ENCODE results near the gene BCL2L15.
A peak's percentile ranks its signal among the peaks of the same experiment; 100 is the strongest.

BCL2L15 gene

DNA sequence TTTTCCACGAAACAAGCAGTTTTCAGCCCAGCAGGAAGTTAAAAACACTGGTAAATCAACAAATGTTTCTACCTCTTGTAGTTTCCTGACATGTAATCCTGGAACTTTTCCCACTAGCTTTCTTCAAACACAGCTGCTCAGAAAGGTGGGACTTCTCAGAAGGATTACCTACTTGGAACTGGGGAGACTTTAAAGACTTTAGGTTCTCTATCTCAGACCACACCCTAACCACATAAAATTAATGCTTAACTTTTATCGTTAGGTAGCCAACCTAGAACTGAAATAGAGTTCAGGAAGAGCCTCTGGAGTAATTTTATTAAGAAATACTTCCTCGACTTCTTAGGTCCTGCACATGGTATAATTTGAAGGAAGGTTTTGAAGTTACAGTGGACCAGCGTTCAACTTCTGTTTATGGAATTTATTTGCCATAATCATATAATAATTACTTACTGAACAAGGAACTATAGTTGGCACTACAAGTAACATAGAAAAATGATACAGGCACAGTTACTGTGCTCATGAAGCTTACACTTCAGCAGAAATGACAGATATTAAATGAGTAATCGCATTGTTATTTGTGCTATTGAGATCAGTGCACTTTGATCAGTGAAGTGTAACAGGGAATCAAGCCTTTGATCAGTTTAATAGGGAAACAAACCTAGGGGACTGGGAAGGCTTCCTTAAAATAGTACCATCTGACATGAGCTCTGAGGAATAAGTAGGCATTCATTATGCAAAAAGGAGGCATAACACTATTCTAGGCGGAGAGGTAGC is at the start of gene BCL2L15:
Gene BCL2L15, minus strand, starts transcription at position 180 of the 774 bp plus-strand sequence. CDS start 206 bp downstream, outside the sequence.
- DNase-seq = no peak

DNA sequence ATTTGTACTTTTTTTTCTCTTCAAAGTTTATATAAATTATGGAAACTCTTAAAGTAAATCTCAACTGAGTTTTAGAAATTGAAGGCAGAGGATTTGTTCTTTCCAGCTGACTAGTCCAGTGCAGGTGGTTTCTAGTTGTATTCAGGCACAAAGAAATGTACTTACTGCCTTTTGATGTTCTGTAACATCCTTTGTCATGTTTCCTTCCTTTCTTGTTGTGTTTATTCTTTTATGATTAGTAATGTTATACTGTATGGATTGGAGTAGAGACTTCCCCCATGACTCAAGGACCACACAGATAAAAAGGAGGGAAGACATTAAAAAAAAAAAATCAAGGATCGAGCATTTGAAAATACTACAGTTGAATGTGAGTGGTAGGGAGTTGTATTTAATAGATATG is 49.8 kb upstream of the BCL2L15 start:
- DNase-seq = no peak

DNA sequence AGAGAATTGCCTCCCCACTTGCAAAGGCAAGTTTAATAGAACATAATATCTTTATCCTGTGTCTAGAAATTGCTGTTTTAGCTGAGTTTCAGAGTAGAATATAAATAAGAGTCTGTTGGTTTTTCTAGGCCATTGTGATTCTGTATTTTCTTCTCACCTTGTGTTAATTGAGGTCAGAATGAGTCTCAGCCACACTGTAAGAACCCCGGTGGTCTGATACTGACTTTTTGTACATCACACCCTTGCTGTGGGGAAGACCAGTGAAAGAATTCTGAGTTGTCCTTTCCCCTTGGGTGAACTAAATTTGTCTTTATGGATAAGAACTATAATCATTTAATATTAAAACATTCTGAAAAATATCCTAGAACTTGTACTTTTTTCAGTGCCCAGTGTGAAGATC is 48.6 kb upstream of the BCL2L15 start:
- no peak for DNase-seq

DNA sequence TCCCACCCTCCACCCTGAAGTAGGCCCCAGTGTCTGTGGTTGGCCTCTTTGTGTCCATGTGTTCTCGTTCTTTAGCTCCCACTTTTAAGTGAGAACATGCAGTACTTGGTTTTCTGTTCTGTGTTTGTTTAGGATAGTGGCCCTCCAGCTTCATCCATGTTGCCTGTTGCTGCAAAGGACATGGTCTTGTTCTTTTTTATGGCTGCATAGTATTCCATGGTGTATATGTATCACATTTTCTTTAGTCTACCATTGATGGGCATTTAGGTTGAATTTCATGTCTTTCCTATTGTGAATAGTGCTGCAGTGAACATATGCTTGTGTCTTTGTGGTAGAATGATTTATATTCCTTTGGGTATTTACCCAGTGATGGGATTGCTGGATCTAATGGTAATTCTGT is 47.8 kb upstream of the BCL2L15 start:
- DNase-seq = no peak

DNA sequence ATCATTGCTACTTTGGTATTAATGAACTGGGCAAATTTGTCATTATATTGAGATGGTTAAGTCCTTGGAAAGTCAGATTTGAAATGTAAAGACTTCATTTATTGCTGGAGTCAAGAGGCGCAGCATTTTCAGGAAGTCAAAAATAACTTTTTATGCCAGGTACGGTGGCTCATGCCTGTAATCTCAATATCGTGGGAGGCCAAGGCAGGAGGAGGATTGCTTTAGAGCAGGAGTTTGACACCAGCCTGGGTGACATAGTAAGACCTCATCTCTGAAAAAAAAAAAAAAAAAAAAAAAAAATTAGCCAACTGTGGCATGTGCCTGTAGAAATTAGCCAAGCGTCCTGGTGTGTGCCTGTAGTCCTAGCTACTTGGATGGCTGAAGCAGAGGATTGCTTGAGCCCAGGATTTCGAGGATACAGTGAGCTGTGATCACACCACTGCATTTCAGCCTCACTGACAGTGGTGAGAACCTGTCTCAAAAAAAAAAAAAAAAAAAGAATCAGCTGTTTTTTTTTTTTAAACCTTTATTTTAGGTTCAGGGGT is 47.2 kb upstream of the BCL2L15 start:
- no peak for DNase-seq

DNA sequence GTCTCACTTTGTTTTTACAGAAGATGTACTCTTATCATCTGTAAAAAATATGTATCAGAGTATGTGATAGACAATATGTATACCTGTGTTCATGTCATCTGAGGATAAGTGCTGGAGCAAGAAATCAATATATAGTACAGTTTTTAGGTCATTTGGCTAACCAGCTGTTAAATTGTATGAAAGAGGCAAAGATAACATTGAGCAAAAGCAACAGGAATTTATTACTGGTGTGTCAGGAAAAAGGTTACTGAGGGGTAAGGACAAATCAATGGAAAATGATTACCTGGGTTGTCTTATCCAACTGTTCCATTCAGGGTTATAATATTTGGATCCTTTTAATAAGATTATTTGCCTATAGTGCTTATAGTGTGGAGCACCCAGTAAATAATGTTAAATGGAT is 46.6 kb upstream of the BCL2L15 start:
- no peak for DNase-seq

DNA sequence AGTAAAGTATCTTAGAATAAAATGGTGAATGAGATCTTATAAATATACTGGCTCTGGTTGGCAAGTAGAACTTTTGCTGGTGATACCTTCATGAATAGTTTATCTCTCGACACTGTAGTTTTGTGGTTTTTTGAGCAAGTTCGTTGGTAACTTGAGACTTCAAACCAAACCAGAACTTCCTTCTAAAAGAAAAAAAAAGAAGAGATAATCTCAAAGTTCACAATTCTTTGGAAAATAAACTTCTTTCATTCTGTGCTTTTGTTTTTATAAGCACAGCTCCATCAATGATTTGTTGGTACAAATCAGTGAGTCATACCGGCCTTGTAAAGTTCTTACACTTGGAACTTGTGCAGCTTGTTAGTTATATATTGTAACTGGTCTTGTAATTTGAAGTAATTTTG is 44.1 kb upstream of the BCL2L15 start:
- DNase-seq = no peak

DNA sequence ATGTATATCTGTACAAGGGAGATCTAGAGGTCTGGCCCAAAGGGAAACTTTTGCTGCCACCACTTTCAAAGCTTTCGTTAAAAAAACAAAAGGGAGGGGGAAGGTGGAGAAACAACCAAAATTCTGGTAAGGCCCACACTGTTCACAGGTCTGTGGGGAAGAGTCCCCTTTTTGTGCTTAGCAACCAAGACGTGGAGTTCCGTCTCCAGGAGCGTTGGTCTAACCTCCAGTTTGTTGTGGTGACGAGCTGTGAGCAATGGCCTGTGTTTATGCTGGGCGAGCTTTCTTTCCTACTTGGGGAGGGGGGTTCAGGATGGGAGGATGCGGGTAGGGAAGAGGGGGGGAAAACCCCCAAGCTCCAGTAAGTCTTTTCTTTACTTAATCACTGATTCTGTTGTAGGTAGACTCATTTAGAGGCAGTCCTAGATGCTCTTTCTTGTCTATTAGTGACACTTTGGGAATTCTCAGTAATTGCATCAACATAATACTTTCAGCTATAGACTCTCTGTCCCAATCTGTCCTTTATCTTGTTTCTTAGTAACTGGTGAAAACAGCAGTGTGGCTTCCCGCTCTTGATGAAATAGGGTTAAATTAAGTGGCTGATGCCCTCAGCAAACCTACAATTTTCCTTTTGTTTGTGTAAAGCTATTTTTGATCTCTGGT is 43.2 kb upstream of the BCL2L15 start:
- DNase-seq = peak; percentile 49

DNA sequence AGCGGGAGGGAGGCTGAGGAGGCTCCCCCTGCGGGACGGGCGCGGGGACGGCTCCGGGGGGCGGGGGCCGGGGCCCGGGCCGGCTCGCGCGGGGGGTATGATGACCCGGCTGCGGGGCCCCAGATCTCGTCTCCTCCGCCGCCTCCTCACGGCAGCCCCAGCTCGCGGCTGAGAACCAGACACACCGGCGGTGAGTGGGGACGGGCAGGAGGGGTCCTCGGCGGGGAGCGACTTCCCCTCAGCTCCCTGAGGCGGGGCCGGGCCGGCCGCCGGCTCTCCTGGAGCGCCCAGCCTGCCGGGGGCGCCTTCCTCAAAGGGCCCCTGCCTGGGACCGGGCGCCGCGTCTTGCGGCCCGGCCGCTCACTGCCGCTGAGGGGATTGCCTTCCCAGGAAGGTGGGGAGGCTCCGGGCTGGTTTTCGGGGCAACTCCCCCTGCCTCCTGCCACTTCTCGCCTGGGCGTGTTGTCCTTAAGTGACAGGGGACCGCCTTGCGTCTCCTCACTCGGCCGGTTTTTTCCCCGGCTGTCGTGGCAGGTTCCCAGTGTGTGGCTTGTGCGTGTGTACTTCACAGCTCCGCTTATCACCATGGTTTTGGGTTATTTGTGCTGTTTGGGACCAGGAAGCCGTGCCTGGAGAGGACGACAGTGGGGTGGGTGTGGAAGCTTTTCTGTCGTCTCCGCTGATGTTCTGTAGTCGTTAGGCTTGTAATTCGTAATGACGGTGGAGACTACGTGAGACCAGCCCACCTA is 42.5 kb upstream of the BCL2L15 start:
- peak; percentile 68 for DNase-seq

DNA sequence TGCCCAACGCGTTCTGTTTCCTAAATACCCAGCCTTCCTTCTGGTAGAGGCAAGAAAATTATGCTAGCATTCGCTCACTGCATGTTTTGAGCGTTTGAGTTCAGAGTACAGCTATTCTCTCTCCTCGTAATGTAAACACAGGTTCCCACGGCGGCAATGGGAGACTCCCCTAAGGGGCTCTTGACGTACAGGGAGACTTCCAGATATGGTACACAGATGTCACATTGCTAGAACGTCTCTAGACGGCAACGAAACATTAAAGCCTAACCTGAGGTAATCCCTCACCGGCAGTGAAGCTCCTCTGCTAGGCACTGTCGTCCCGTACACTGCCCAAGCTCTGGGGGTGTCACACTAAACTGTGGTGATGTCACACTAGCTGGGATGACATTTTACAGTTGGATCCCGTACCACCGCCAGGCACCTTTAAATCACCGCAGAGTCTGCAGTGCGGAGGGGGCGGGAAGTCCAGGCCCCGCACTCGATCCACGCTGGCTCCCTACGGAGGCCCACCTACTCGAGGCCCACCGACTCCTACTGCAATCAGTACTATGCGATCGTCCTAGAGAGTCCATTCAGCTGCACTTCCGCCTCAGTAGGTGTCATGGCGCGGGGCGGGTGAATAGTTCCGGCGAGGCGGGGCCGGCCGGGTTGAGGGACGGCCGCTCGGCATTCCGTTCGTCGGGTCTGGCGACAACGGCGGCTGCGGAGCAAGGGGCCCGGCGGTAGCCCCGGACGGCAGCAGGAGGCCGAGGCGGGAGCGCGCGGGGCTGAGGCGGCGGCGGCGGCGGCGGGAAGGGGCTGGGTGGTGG is 41.8 kb upstream of the BCL2L15 start, which contains the start of gene HIPK1:
Gene HIPK1, plus strand, starts transcription at position 384 of the 809 bp plus-strand sequence.
- DNase-seq = peak; percentile 92

DNA sequence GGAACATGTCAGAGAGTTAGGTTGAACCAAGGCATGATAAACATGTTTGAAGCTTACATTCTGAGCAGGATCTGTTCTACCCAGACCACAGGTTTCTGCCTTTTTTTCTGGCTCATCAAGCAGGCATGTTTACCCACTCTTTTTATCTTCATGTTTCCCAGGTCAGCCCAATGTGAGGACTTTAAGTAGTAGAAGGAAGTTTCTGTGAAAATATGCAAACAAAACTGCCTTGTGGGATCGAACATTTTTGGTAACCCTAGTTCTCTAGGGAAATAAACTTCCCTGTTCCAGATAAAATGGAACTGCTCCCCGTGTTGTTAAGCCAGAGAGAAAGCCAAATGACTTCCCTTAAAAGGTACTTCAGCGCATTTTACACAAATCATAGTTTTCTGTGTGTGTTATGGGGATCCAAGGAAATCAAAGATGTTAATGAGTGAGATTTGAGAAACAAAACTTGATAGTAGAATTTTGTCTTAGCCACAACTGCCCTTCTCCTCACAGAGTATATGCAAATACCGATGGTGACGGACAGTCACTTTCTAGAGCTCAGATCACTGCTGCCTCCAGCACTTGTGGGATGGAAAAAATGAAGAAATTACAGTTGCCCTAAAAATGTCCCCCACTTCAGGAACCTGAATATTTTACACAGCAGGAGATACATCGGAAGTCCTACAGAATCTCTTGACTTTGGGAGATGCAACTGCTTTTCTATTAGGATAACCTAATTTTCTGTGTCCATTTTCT is 41.0 kb upstream of the BCL2L15 start:
- DNase-seq = no peak

DNA sequence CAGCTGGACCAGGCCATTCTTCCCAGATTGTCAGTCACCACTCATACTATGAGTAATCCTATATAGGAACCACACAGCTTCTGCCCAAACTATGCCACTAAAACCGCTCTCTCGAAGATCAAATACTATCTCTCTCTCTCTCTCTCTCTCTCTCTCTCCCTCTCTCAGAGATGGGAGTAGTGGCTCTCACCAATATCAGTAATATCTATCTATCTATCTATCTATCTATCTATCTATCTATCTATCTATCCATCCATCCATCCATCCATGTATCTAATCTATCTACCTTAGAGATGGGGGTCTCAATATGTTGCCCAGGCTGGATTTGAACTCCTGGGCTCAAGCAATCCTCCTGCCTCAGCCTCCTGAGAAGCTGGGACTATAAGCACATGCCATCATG is 37.1 kb upstream of the BCL2L15 start:
- DNase-seq = no peak

DNA sequence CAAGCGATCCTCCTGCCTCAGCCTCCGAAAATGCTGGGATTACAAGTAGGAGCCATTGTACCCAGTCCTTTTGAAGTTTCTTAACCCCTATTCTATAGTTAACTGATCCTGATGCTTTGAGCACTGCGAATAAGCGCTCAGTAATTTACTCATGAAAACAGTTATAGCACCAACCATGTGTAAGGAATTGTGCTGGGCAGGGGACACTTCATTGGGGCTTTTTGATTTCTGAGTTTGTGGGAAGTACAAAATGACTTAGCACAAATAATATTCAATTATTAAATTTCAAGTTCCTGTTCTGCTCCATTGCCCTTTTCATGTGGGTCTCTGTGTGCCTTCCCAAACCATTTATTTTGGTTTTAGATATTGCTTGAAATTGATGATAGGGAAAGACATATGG is 35.6 kb upstream of the BCL2L15 start:
- DNase-seq = no peak

DNA sequence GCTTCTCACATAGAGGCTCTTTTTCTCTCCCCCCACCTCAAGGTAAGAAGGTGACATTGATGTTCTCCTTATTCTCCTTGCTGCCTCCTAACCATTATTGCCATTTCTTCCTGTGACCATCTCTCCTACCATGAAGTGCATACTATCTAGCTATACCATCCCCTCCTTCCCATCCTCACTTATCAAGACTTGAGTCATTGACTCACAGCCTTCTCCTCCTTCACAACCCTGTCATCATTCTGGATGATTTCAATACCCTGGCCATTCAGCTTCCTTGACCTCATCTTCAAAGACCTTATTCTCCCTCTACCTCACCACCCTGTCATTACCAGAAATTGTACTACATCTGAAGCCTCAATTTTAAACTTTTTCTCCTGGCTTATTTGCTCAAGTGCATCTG is 30.9 kb upstream of the BCL2L15 start:
- no peak for DNase-seq

DNA sequence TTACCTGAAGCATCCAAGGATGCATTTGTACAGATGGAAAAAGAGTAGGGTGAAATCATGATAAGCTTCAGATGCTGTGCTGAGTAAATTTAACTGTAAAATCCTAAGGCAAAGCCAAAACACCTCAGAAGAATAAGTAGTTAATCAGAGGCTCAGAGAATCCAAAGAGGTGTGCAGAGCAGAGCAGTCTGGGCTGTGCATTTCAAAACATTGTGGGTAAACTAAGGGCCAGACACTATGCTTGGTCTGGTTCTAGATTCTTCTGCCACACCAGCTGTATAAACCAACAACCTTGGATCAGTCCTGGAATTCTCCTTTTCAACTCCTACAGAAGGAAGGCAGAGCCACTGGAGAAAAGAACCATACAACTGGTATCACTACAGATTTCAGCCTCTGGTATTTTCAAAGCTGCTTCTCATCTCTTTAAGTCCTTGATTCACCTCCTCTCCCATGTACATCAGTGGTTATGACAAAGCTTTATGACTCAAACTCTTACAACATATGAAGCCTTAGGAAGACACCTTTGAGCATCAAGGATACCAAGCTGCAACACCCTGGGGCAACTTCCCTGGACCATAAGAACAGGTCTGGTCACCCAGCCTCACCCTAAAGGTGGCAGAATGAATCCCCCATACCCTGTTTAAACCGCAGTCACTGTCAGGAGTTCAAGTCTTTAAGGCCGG is 30.2 kb upstream of the BCL2L15 start:
- DNase-seq = no peak

DNA sequence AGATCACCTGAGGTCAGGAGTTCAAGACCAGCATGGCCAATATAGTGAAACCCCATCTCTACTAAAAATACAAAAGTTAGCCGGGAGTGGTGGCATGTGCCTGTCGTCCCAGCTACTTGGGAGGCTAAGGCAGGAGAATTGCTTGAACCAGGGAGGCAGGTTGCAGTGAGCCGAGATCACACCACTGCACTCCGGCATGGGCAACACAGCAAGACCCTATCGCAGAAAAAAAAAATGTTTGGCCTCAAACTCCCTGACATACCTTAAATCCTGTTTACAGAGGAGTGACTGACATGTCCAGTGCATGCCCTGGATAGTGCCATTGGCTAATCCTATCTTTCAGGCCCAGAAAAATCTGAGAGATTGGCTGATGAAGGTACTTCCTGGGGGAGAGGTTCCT is 29.6 kb upstream of the BCL2L15 start:
- DNase-seq = no peak

DNA sequence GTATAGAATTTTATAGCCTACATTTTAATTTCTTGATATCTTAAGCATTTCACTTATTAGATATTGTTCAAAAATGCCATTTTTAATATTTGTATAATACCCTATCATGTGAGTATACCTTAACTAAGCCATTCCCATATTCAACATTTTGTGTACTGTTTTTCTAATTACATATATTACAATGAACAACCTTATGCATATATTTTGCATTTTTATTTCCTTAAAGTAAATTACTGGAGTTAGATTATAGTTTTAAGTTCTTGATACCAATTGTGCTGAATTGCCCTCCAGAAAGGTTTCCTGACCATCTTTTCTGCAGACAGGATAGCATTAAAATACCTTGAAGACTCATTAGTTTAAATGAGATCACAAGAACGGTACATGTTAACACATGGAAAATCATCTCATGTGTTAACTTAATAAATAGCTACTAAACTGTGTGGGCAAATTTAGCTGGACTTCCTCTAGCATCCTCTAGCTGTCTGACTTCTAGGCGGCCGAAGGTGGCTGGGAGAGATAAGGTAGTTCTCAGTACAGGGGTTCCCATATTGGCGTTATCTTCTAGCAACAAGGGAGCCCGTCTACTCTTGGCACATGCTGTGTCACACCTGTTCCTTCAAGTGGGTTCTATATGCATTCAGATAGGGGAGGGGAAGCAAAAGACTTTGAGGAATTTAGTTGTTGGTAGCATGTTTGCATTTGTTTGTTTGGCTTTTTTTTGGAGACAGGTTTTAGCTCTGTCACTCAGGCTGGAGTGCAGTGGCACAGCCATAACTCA is 26.7 kb upstream of the BCL2L15 start:
- DNase-seq = no peak

DNA sequence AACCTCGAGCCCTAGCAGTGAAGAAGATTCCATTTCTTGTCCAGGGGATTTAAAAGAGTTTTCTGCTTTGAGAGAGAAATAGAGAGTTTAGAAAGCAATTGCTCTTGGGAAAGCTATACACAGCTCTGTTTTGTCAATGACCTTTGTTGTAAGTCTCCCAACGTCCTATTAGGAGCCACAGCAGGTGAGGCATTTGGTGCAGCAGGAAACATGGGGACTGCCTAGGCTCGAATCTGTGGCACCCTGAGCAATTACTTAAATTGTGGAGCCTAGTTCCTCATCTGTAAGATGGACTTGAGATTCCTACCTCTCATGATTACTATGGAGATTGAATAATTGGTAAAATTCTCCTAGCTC is 25.9 kb upstream of the BCL2L15 start:
- DNase-seq = no peak

DNA sequence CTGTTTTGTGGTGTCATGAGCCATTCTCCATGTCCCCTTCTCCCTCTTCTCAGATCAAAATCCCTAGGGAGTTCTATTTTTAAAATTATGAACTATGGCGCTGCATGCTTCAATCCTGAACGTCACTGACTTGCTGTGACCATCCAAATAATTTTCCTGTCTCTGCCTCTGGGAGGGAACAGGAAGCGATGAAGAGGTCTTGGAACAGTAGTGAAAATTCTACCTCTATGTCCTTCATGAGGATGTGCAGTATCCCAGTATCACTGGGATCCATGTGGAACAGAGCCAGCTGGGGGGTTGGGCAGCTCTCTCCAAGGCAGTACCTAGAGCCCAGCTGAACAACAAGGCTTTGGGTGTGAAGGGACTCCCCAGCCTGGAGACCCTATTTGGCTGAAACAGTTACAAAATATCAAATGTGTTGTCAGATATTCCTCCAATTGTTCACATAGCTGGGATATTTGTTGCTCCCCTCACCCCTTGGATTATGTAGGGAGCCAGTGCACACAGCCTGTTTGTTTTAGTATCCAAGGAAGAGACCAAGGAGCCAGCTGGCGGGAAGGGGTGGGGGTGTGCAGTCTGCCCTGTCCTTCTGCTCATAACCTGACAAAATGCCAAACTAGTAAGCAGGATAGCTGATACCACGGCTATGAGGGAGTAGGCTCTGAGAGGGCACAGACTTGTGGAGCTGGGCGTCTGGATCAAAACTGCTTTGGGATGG is 25.4 kb upstream of the BCL2L15 start:
- no peak for DNase-seq

DNA sequence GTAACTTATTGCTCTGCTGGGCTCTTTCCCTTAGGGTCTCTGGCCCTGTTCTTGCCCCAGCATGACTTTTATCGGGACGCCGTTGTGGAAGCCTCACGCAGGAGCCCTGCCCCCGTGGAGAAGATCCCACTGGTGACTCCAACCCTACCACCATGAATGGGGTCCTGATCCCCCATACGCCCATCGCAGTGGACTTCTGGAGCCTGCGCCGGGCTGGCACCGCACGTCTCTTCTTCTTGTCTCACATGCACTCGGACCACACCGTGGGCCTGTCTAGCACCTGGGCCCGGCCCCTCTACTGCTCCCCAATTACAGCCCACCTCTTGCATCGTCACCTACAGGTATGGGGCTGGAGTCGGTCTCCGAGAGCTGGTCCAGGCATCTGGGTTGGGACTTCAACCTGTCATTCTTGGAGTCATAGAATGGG is 18.1 kb upstream of the BCL2L15 start:
- DNase-seq = no peak

Measured in activated CD4-positive, CD25-positive, alpha-beta regulatory T cell treated with anti-CD3 and anti-CD28 coated beads, Interleukin-2, amount 50 U/mL, for 72 hours (primary cell).